K562 (cell line): Measurements from ENCODE around the gene NXN. TPM values are rescaled to one million over a fixed set of nuclear protein-coding genes. Genes with fewer than 3 reads are reported as not detected.

ENCODE experiments used
- ATAC-seq: fragments of 200-7000 bp; cut with Tn5 transposase; 3 replicates; pipeline ENCODE4 v1.9.1; 2020; ENCODE audit warnings: moderate library complexity
- BruUV-seq: library from RNA; stranded (reverse); fragments of 400-500 nt; replicated peaks from 2 replicates; lab custom pipeline; 2021; lab: Mats Ljungman, UMichigan
- CTCF ChIA-PET: fragments of 300-600 bp; formaldehyde crosslinking; extraction: SDS; loops from one replicate; lab custom pipeline; 2021; ENCODE audit warnings: low intra/inter-chr PET ratio; lab: Yijun Ruan, JAX
- POLR2A ChIA-PET: fragments of 300-600, 350-650 bp; sonication (Branson Sonifier 250); formaldehyde crosslinking; extraction: SDS; loops from one replicate; lab custom pipeline; 2021; ENCODE audit warnings: antibody characterized with exemption, inconsistent platforms; lab: Yijun Ruan, JAX
- DNase-seq, 4 experiments: peaks; one replicate each; pipeline versions ENCODE4 v3.0.0 to v3.0.0-alpha.2; 2011 to 2018; ENCODE audit warnings: low spot score in 3 of 4, mixed read lengths in 3 of 4; ENCODE audit errors: extremely low read depth in 1 of 4
- FAIRE-seq: peaks from 2 replicates; lab custom pipeline; 2011; peaks lifted over from hg19 to GRCh38; lab: Jason Lieb, UNC
- H2AFZ ChIP-seq: 2 replicates; pipeline ENCODE4 v1.6.0; 2011; ENCODE audit warnings: low read depth, low read length, control low read depth, inconsistent platforms
- H3K27ac ChIP-seq: fragments of 200-600 bp; 3 replicates; pipeline ENCODE4 v1.8.0; 2011; ENCODE audit warnings: low read depth, mild to moderate bottlenecking, control low read depth, inconsistent platforms, low read length, moderate library complexity, mixed read lengths; ENCODE audit errors: extremely low read depth
- H3K27me3 ChIP-seq, 2 experiments: fragments of 300-600 bp in 1 of 2; 2 replicates in 1 of 2; 3 replicates in 1 of 2; pipeline versions ENCODE4 v1.6.0 to v1.8.0; 2011; ENCODE audit warnings: inconsistent platforms in 2 of 2, low read length in 2 of 2, mild to moderate bottlenecking in 1 of 2, mixed read lengths in 1 of 2, moderate library complexity in 1 of 2; ENCODE audit not compliant: control insufficient read depth in 2 of 2, insufficient read depth in 2 of 2
- H3K36me3 ChIP-seq: fragments of 300-600 bp; 3 replicates; pipeline ENCODE4 v1.8.0; 2011; ENCODE audit warnings: mild to moderate bottlenecking, low read length, inconsistent platforms; ENCODE audit not compliant: control insufficient read depth, insufficient read depth
- H3K4me1 ChIP-seq, 2 experiments: fragments of 200-600 bp in 1 of 2; replicated peaks in 1 of 2; 2 replicates in 1 of 2; 3 replicates in 1 of 2; pipeline versions ENCODE4 v1.5.1 to v1.8.0; 2011; ENCODE audit warnings: inconsistent platforms in 2 of 2, low read length in 2 of 2, mild to moderate bottlenecking in 1 of 2, mixed read lengths in 1 of 2, moderate library complexity in 1 of 2; ENCODE audit not compliant: control insufficient read depth in 2 of 2, insufficient read depth in 2 of 2
- H3K4me2 ChIP-seq: 2 replicates; pipeline ENCODE4 v1.6.1; 2011; ENCODE audit warnings: low read length, control low read depth, inconsistent platforms, mixed read lengths; ENCODE audit not compliant: insufficient read depth
- H3K4me3 ChIP-seq: fragments of 200-600 bp; sonication (generic), shearing (Covaris generic); 2 replicates; pipeline ENCODE4 v1.5.1; 2016; ENCODE audit warnings: control low read depth, inconsistent platforms
- H3K79me2 ChIP-seq: fragments of 200-600 bp; 3 replicates; pipeline ENCODE4 v1.8.0; 2011; ENCODE audit warnings: low read length, inconsistent platforms; ENCODE audit not compliant: control insufficient read depth, insufficient read depth
- H3K9ac ChIP-seq, 2 experiments: 2 replicates each; pipeline versions ENCODE4 v1.6.0 to v1.6.1; 2011; ENCODE audit warnings: low read depth in 2 of 2, low read length in 2 of 2, control low read depth in 1 of 2, inconsistent platforms in 1 of 2, mild to moderate bottlenecking in 1 of 2, mixed read lengths in 1 of 2; ENCODE audit not compliant: insufficient read depth in 1 of 2
- H3K9me1 ChIP-seq: one replicate; pipeline ENCODE4 v1.6.0; 2011; ENCODE audit warnings: inconsistent platforms, mild to moderate bottlenecking, low read length, moderate library complexity; ENCODE audit not compliant: control insufficient read depth, insufficient read depth
- H3K9me3 ChIP-seq: replicated peaks from 2 replicates; pipeline ENCODE4 v1.5.1; 2011; ENCODE audit warnings: low read depth, low read length, inconsistent platforms; ENCODE audit not compliant: control insufficient read depth, insufficient read depth
- H4K20me1 ChIP-seq: replicated peaks from 2 replicates; pipeline ENCODE4 v1.6.1; 2011; ENCODE audit warnings: low read length, inconsistent platforms, mixed read lengths; ENCODE audit not compliant: control insufficient read depth, insufficient read depth
- BRCA1 ChIP-seq, 2 experiments: fragments of 450-650 bp in 1 of 2; sonication (generic) in 1 of 2; formaldehyde crosslinking in 1 of 2; IDR thresholded peaks; 2 replicates each; pipeline versions ENCODE4 v1.5.0 to v1.6.1; 2017 to 2020; ENCODE audit warnings: mild to moderate bottlenecking in 1 of 2, missing genetic modification reagents in 1 of 2
- BRD9 ChIP-seq: fragments of 450-650 bp; IDR thresholded peaks from 2 replicates; pipeline ENCODE4 v1.6.1; 2018; ENCODE audit warnings: low read depth; ENCODE audit not compliant: partially characterized antibody
- CBX1 ChIP-seq: sonication (generic); IDR thresholded peaks from 2 replicates; pipeline ENCODE4 v1.6.1; 2016; ENCODE audit warnings: antibody characterized with exemption, low read depth, mild to moderate bottlenecking
- E2F3 ChIP-seq: fragments of 250-450 bp; sonication (Bioruptor Pico); IDR thresholded peaks from 2 replicates; pipeline ENCODE4 v1.4.0; 2020; ENCODE audit warnings: mild to moderate bottlenecking
- GABPB1 ChIP-seq: sonication (generic); formaldehyde crosslinking; IDR thresholded peaks from 2 replicates; pipeline ENCODE4 v1.8.0; 2022; ENCODE audit warnings: mild to moderate bottlenecking, missing genetic modification reagents
- HIVEP1 ChIP-seq: fragments of 250-450 bp; sonication (Bioruptor Pico); IDR thresholded peaks from 2 replicates; pipeline ENCODE4 v1.4.0; 2020; ENCODE audit warnings: mild to moderate bottlenecking
- NFE2 ChIP-seq: IDR thresholded peaks from 2 replicates; pipeline ENCODE4 v1.6.1; 2014; ENCODE audit warnings: antibody characterized with exemption, low read depth
- NFIX ChIP-seq: fragments of 250-450 bp; sonication (Bioruptor Pico); IDR thresholded peaks from 2 replicates; pipeline ENCODE4 v1.4.0; 2020; ENCODE audit warnings: low read depth, mild to moderate bottlenecking, moderate library complexity
- PKNOX1 ChIP-seq: fragments of 450-650 bp; IDR thresholded peaks from 2 replicates; pipeline ENCODE4 v1.6.1; 2016
- SMARCB1 ChIP-seq: IDR thresholded peaks from 2 replicates; pipeline ENCODE4 v1.6.1; 2011; ENCODE audit warnings: improper control_type of control experiment, low read depth; ENCODE audit not compliant: insufficient read length
- ZNF133 ChIP-seq: fragments of 250-450 bp; sonication (Bioruptor Pico); IDR thresholded peaks from 2 replicates; pipeline ENCODE4 v1.4.0; 2020; ENCODE audit warnings: mild to moderate bottlenecking
- ZNF184 ChIP-seq: sonication (generic); formaldehyde crosslinking; IDR thresholded peaks from 2 replicates; pipeline ENCODE4 v1.5.0; 2020; ENCODE audit warnings: missing genetic modification reagents
- ZNF197 ChIP-seq: fragments of 200-800 bp; sonication (Bioruptor generic); IDR thresholded peaks from 2 replicates; pipeline ENCODE4 v1.6.1; 2016; ENCODE audit warnings: low read depth, missing genetic modification characterization, missing compliant biosample characterization
- WGBS: fragments of 100-300 bp; shearing (Covaris generic); methylation state at CpG from one replicate; pipeline ENCODE4 v1.1.6; 2016; ENCODE audit warnings: low coverage, mixed read lengths; ENCODE audit not compliant: insufficient coverage; ENCODE audit errors: missing lambda C conversion rate; 5-methylcytosine and 5-hydroxymethylcytosine counted together
- in situ Hi-C: fragments of 300-500 bp; cut with MboI; formaldehyde crosslinking; loops from 4 replicates; pipeline ENCODE4 v1.15.0; 2018; ENCODE audit warnings: inconsistent platforms, mixed read lengths
- intact Hi-C: fragments of 100-400 bp; cut with micrococcal nuclease; formaldehyde crosslinking; loops from 2 replicates; pipeline ENCODE4 v1.14.2; 2022
- polyA plus RNA-seq, 8 experiments: library from polyadenylated mRNA; depleted of rRNA in 4 of 8; stranded (reverse) in 5 of 8; unstranded in 3 of 8; fragments of >200 nt; fragmentation: Nextera tagmentation in 2 of 8; fragmentation: Illumina TruSeq in 1 of 8; extraction: Ambion mirVana in 2 of 8; extraction: Trizol in 1 of 8; gene quantifications; 2 replicates each; pipeline versions ENCODE4 v1.2.1 to v1.2.3, GENCODE V29; 2011 to 2014; ENCODE audit warnings: inconsistent platforms in 1 of 8, missing spikeins in 1 of 8
- total RNA-seq, 7 experiments: library from RNA; depleted of rRNA in 6 of 7; stranded (reverse); fragments of >200 nt in 6 of 7; fragmentation: Illumina TruSeq in 2 of 7; extraction: Trizol in 2 of 7; gene quantifications; 2 replicates each; pipeline versions ENCODE4 v1.2.1 to v1.2.3, GENCODE V29; 2011 to 2021; ENCODE audit warnings: low replicate concordance in 1 of 7

Gene NXN
- total and polyA plus RNA-seq, 9 of the 15 experiments (the other 6 are each of a cell fraction or from before 2014, with no cell fraction given): 0.08 to 0.39 (median 0.29) TPM; not detected in 5

- Histone ChIP-seq H2AFZ (no peak overlapping the region), H3K27ac (no peak overlapping the region), H3K79me2 (no peaks in the 10 kb centered on the region), H3K9me3 (no peaks in the 10 kb centered on the region), H3K27me3 (peaks cover 7 to 55% of the 10 kb centered on the region in 2 experiments; a peak in 4 of 5 replicates), H3K4me3 (no peak overlapping the region), H3K9ac (no peak overlapping the region), H3K36me3 (no peaks in the 10 kb centered on the region), H4K20me1 (no peaks in the 10 kb centered on the region; the same call in 1 of the 2 replicates), H3K9me1 (no peaks in the 10 kb centered on the region), H3K4me2 (no peak overlapping the region), H3K4me1 (no peaks in the 10 kb centered on the region; a peak in 1 of 5 replicates)
- POLR2A ChIA-PET: no interaction called here
- in situ Hi-C loops (no loop called here), intact Hi-C loops (no loop called here)
- FAIRE-seq (no peak), DNase-seq (no peak), ATAC-seq (no peak)
- 0% methylated on average over 12 of the region's 29 CpGs for WGBS
- CTCF ChIA-PET: no interaction called here
- TF ChIP-seq SMARCB1: no peak
- TF ChIP-seq PKNOX1: no peak
- no peak for TF ChIP-seq E2F3 (CRISPR knock-in tag)
- TF ChIP-seq ZNF184 (CRISPR knock-in tag): no peak
- TF ChIP-seq NFIX (CRISPR knock-in tag): no peak
- no peak for TF ChIP-seq BRCA1 (IDR thresholded peaks at IDR 0.05)
- TF ChIP-seq BRCA1 (CRISPR knock-in tag; IDR thresholded peaks at IDR 0.05): no peak
- no peak for TF ChIP-seq CBX1
- TF ChIP-seq HIVEP1 (CRISPR knock-in tag): no peak
- TF ChIP-seq GABPB1 (CRISPR knock-in tag): no peak
- no peak for TF ChIP-seq BRD9
- no peak for TF ChIP-seq NFE2
- no peak for TF ChIP-seq ZNF133 (CRISPR knock-in tag)
- no peak for TF ChIP-seq ZNF197 (CRISPR knock-in tag)
- BruUV-seq: no TSS peak
These were observed 168.4 kb downstream of the NXN start for GRCh38 chr17:811051-811784.
